GM19328 (cell line): ENCODE data around the gene SV2C.

Experiments
- ATAC-seq: cut with Tn5 transposase; IDR thresholded peaks from one replicate; pipeline ENCODE4 v1.9.1; 2021; ENCODE audit warnings: mild to moderate bottlenecking, moderate library complexity; ENCODE audit not compliant: unreplicated experiment

Gene SV2C

DNA sequence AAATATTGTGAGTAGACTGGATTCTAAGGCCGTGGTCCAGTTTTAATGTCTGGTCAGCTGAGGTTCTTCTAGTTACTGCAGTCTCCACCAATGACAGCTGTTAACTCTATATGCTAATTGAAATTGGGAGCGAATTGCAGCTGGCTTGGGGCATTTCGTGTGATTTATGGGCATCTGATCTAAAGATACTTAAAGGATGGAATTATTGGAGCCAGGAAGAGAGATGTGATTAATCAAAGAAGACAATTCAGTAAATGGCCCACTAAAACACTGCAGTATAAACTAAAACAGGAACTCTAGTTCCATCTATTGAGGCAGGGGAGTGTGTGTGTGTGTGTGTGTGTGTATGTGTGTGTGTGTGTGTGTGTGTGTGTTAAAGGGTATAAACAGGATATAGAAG, 162.4 kb downstream of the SV2C start:
- ATAC-seq = no peak

GRCh38 chr5:76249621-76250020, 166.4 kb downstream of the SV2C start:
- no peak for ATAC-seq

GRCh38 chr5:76250463-76250862, 167.3 kb downstream of the SV2C start:
- ATAC-seq = no peak

- ATAC-seq = no peak
Measured at GRCh38 chr5:76251656-76252055, 168.5 kb downstream of the SV2C start.

- ATAC-seq = no peak
Measured at GRCh38 chr5:76252437-76252836, 169.3 kb downstream of the SV2C start.

DNA sequence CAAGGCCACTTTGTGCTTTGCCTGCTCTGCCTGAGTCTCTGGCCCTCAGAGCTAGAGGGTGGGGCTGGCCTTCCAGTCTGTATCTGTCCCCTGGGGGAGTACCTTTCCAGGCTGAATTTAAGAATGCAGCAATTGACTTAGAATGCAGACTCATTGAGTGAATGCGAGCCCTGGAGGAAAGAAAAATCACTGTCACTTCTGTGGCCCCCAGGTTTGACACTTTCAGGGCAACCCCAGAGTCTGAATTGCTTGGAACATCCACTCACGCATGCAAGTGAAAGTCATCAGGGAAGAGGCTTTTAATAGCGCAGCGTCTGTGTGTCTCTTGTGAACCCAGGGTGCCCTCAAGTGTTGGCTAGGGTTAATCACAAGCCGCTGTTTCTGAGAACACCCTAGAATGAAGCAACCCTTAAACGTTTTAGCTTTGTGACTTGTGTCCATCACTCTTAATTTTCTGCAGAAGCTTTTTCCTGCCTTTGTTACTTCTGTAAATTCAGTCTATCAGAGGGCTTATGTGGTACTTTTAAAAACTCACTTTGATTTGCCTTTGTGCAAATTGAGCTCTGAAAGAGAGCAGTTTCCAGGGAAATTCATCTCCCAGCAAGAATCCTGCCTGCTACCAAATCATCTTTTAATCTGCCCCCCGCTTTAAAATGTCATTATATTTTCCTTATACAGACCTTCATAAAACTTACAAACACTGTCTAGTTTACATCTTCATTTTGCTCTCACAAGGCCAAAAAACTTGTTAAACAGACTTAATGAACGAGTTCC, 173.1 kb downstream of the SV2C start:
- peak; percentile 60 for ATAC-seq

GRCh38 chr5:76257225-76257833, 174.1 kb downstream of the SV2C start:
- ATAC-seq = no peak

DNA sequence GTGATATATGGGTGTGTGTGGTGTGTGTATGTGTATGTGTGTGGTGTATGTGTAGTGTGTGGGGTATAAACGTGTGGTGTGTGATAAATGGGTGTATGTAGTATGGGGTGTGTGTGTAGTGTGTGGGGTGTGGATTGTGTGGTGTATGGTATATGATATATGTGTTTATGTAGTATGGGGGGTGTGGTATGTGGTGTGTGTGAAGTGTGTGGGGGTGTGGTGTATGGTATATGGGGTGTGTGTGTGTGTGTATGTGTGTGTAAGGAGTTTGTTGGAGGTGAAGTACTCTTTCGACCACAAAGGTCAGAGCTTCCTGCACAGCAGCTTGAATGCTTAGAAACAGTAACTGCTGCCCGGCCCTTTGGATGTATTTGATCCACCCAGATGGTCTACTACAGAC, 174.7 kb downstream of the SV2C start:
- no peak for ATAC-seq

GRCh38 chr5:76264681-76265080, 181.5 kb downstream of the SV2C start:
- ATAC-seq = no peak

GRCh38 chr5:76269259-76269931, 186.2 kb downstream of the SV2C start:
- ATAC-seq = no peak

- ATAC-seq = no peak
Measured at GRCh38 chr5:76269932-76270610, 186.9 kb downstream of the SV2C start.

GRCh38 chr5:76271836-76272235, 188.7 kb downstream of the SV2C start:
- ATAC-seq = no peak

DNA sequence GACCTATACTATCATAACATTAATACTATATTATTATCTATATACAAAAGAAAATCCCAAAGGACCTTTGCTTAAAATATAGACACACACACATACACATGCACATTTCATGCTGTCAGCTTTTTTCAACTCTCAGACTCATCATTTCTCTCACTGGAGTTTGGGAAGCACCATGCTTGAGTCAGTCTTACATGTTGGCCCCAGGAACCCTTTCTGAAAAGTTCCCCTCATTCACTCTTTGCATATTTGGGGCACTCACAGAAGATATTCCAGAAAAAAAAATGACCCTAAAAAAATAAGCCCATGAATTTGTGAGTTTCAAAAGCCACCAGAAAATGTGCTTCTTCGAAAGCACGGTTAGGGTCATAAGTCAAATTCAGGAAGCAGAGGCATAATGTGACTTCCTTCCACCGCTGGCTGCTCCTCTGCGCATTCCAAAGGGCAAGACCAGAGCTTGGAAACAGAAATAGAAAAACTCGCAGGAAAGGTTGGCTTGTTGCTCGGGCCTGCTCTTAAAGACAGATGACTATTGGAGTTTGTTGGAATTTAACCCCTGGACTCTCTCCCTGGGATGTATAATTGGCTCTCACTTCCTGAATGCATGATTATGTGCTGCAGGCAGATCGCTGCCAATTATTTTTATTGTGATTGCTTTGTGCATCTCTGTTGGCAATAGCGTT, 190.2 kb downstream of the SV2C start:
- no peak for ATAC-seq

GRCh38 chr5:76274571-76274970, 191.4 kb downstream of the SV2C start:
- no peak for ATAC-seq

GRCh38 chr5:76277736-76278135, 194.6 kb downstream of the SV2C start:
- no peak for ATAC-seq

DNA sequence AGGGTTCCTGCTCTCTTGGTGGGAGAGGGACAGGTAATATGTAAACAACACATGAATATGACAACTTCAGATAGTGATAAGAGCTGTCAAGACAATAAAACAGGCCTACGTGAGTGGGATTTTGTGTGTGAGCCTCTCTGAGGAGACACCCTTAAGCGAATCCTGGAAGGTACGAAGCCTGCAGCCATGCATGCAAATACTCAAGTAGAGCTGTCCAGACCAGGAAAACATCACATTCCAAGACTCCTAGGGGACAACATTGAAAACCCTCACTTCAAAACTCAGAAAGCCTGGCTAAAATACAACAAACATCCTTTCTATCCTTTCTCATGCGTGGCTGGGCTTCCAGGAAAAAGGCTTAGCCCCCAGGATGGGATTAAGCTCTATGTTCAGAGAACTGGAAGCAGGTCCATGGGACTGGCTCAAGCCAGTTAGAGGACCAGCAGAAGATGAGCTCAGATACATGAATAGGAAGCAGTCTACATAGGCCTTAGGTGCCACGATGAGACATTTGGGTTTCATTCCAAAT, 195.1 kb downstream of the SV2C start:
- no peak for ATAC-seq

GRCh38 chr5:76280494-76280893, 197.3 kb downstream of the SV2C start:
- ATAC-seq = no peak

DNA sequence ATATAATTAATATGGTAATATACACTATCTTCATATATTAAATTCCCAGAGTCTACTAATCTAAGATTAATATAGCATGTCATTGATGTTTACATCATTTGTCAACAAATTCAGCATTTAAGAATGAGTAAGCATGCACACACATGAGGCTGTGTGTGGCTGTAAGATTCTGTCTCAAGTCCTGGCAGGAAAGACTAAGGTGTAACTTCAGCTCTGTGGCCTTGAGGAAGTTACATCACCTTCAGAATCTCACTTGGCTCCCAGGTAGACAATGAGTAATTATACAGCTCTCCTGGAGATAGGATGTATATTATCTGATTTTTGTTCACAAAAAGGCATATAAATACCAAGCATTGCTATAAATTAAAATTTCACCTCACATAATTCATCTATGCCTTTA, 200.5 kb downstream of the SV2C start:
- ATAC-seq = no peak

DNA sequence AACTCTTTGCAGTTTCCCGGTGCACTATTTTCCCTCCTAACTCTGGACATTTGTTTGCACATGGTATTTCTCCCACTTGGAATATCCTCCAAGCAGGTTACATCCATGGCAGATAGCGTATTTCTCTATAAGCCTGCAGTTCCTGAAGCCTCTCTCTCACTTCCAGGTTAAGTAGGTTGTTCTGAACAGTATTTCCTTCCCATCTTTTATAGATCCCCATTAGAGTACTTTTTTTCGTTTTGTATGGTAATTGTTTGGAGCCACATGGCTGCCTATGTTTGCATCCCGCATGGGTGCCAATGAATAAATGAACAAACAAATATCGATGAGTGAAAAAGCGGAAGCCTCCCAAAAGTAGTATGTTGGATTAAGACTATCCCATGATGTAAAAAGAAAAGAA, 206.5 kb downstream of the SV2C start:
- no peak for ATAC-seq

DNA sequence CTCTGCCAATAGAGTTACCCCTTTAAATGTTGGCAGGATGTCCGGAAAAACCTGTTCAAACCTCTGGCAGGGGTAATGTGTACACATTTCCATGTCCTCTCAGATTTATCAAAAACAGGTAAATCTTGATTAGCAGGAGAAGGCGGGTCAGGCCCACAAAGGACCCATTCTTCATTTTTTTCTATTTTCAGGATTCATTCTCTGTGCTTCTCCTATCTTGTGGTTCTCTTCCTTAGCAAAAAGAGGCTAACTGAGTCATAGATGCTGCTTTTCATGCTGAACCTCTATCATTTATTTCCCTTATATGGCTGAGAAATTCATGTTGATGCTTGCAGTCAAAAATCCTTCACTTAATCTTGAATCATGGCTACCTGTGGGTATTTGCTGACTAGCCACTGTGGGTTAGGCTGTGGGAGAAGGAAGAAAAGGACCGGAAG, 207.2 kb downstream of the SV2C start:
- no peak for ATAC-seq
